ENCODE data around the gene GID8.

GRCh38 chr20:62898093-62898964 is 39.6 kb upstream of the GID8 start:
- TF ChIP-seq E2F6 (IDR thresholded peaks at IDR 0.05; ENCODE audit: borderline replicate concordance in 1 of 2, extremely low read depth in 1 of 2, insufficient read depth in 1 of 2, insufficient read length in 1 of 2, low read depth in 1 of 2, low read length in 1 of 2, poor library complexity in 1 of 2, severe bottlenecking in 1 of 2) (no peak), CTCF (IDR thresholded peaks at IDR 0.05 in 2 of 3, conservative IDR thresholded peaks at IDR 0.05 in 1 of 3; ENCODE audit: insufficient read depth in 2 of 3, low read depth in 1 of 3, low read length in 3 of 3) (no peak), ZNF212 (CRISPR knock-in tag; IDR thresholded peaks at IDR 0.05) (no peak), POLR2A (conservative IDR thresholded peaks at IDR 0.05) (no peak; the same call in 1 of the 2 replicates), GATAD2B (IDR thresholded peaks at IDR 0.05; ENCODE audit: borderline replicate concordance) (no peak), STAT5A (IDR thresholded peaks at IDR 0.05; ENCODE audit: borderline replicate concordance, low read length) (no peak)
- TF ChIP-seq, protein P1, sequence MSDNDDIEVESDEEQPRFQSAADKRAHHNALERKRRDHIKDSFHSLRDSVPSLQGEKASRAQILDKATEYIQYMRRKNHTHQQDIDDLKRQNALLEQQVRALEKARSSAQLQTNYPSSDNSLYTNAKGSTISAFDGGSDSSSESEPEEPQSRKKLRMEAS (CRISPR knock-in tag; IDR thresholded peaks at IDR 0.05) = no peak
- TF ChIP-seq, protein P2, sequence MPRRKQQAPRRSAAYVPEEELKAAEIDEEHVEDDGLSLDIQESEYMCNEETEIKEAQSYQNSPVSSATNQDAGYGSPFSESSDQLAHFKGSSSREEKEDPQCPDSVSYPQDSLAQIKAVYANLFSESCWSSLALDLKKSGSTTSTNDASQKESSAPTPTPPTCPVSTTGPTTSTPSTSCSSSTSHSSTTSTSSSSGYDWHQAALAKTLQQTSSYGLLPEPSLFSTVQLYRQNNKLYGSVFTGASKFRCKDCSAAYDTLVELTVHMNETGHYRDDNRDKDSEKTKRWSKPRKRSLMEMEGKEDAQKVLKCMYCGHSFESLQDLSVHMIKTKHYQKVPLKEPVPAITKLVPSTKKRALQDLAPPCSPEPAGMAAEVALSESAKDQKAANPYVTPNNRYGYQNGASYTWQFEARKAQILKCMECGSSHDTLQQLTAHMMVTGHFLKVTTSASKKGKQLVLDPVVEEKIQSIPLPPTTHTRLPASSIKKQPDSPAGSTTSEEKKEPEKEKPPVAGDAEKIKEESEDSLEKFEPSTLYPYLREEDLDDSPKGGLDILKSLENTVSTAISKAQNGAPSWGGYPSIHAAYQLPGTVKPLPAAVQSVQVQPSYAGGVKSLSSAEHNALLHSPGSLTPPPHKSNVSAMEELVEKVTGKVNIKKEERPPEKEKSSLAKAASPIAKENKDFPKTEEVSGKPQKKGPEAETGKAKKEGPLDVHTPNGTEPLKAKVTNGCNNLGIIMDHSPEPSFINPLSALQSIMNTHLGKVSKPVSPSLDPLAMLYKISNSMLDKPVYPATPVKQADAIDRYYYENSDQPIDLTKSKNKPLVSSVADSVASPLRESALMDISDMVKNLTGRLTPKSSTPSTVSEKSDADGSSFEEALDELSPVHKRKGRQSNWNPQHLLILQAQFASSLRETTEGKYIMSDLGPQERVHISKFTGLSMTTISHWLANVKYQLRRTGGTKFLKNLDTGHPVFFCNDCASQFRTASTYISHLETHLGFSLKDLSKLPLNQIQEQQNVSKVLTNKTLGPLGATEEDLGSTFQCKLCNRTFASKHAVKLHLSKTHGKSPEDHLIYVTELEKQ (CRISPR knock-in tag; IDR thresholded peaks at IDR 0.05) = no peak
- TF ChIP-seq, protein P3, sequence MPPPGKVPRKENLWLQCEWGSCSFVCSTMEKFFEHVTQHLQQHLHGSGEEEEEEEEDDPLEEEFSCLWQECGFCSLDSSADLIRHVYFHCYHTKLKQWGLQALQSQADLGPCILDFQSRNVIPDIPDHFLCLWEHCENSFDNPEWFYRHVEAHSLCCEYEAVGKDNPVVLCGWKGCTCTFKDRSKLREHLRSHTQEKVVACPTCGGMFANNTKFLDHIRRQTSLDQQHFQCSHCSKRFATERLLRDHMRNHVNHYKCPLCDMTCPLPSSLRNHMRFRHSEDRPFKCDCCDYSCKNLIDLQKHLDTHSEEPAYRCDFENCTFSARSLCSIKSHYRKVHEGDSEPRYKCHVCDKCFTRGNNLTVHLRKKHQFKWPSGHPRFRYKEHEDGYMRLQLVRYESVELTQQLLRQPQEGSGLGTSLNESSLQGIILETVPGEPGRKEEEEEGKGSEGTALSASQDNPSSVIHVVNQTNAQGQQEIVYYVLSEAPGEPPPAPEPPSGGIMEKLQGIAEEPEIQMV (tag; conservative IDR thresholded peaks at IDR 0.05; ENCODE audit: low read depth) = no peak
